ENCODE results near the gene CARD9.

- TF ChIP-seq CTCF (IDR thresholded peaks at IDR 0.05; ENCODE audit: control extremely low read depth in 1 of 3, insufficient read depth in 1 of 3, low read depth in 1 of 3, low read length in 3 of 3): no peak
- no peak for TF ChIP-seq SP2 (IDR thresholded peaks at IDR 0.05; ENCODE audit: low read length)
These were observed 28.8 kb downstream of the CARD9 start for GRCh38 chr9:136344544-136345280.
